Aorta (tissue), 5 donors: Measurements from ENCODE around the gene CLEC11A. TPM values are rescaled to one million over a fixed set of nuclear protein-coding genes. Genes with fewer than 3 reads are reported as not detected.
"Not testable (repeated sequence)": the region's sequence is repeated elsewhere in the genome, so short reads cannot be mapped to it uniquely, and the experiment has no call there.

ENCODE experiments used
- ATAC-seq: fragments of 200-7000 bp; cut with Tn5 transposase; one replicate; pipeline ENCODE4 v1.9.1; 2022; ENCODE audit warnings: moderate library complexity; ENCODE audit not compliant: low FRiP score
- DNase-seq, 2 donors: peaks; one replicate each; pipeline ENCODE4 v3.0.0-alpha.2; 2020
- H3K27ac ChIP-seq, 2 donors: one replicate each; pipeline ENCODE4 v1.5.1; 2013; ENCODE audit warnings: low read length in 2 of 2, mild to moderate bottlenecking in 2 of 2, moderate library complexity in 2 of 2, control low read depth in 1 of 2, inconsistent platforms in 1 of 2, low read depth in 1 of 2
- H3K27me3 ChIP-seq, 2 donors: one replicate each; pipeline ENCODE4 v1.6.1; 2013; ENCODE audit warnings: control low read depth in 1 of 2, low read length in 1 of 2, mild to moderate bottlenecking in 1 of 2, moderate library complexity in 1 of 2; ENCODE audit not compliant: insufficient read depth in 2 of 2, control insufficient read depth in 1 of 2
- H3K36me3 ChIP-seq, 2 donors: one replicate each; pipeline ENCODE4 v1.6.1; 2013; ENCODE audit warnings: control low read depth in 1 of 2, low read length in 1 of 2, mild to moderate bottlenecking in 1 of 2; ENCODE audit not compliant: insufficient read depth in 2 of 2, control insufficient read depth in 1 of 2
- H3K4me1 ChIP-seq, 2 donors: one replicate each; pipeline ENCODE4 v1.6.1; 2013; ENCODE audit warnings: low read length in 2 of 2, control low read depth in 1 of 2, mild to moderate bottlenecking in 1 of 2, moderate library complexity in 1 of 2; ENCODE audit not compliant: insufficient read depth in 2 of 2, control insufficient read depth in 1 of 2
- H3K4me3 ChIP-seq, 2 donors: one replicate each; pipeline ENCODE4 v1.5.1; 2013; ENCODE audit warnings: low read length in 2 of 2, control low read depth in 1 of 2, mild to moderate bottlenecking in 1 of 2
- H3K9me3 ChIP-seq: one replicate; pipeline ENCODE4 v1.6.1; 2013; ENCODE audit warnings: mild to moderate bottlenecking, low read length; ENCODE audit not compliant: control insufficient read depth
- WGBS, 2 donors: extraction: QIAGEN DNeasy Blood & Tissue Kit; methylation state at CpG; one replicate each; pipeline ENCODE4 v1.1.7; 2013; 5-methylcytosine and 5-hydroxymethylcytosine counted together
- intact Hi-C, 2 donors: fragments of 100-400 bp; cut with DNase I; formaldehyde crosslinking; loops; one replicate each; pipeline versions ENCODE4 v1.14.2 to v1.15.0; 2022
- polyA plus RNA-seq, 2 donors: library from polyadenylated mRNA; stranded (reverse); fragments of 200-250 nt; gene quantifications; one replicate each; pipeline ENCODE4 v1.2.3, GENCODE V29; 2013
- total RNA-seq, 2 donors: library from RNA; stranded (reverse); fragmentation: NEBNext Ultra II Directional; extraction: Animal tissue kit (Norgen Biotek cat#: 25700); gene quantifications; one replicate each; pipeline ENCODE4 v1.2.1, GENCODE V29; 2021
- donor health status: healthy with polysubstance abuse.
- donor health status: Bipolar disorder and iron deficiency.
- donor health status: DM: no; HTN: no; CAD: no.
- donor health status: DM: no; HTN: no; CAD: no.
- donor health status: DM: yes; HTN: yes; CAD: no.

Gene CLEC11A
- total and polyA plus RNA-seq, 4 donors = 2.0 to 28.7 (median 13.0) TPM

DNA sequence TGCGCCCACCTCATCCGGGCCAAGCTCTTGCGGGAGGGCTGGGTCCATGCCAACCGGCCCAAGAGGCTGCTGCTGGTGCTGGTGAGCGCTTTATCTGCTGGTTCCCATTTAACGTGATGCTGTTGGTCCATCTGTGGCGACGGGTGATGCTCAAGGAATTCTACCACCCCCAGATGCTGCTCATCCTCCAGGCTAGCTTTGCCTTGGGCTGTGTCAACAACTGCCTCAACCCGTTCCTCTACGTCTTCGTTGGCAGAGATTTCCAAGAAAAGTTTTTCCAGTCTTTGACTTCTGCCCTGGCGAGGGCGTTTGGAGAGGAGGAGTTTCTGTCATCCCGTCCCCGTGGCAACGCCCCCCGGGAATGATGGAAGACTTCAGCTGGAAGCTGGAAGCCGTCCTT, 35.9 kb downstream of the CLEC11A start:
- H3K4me3 ChIP-seq, H3K9me3 ChIP-seq, H3K27ac ChIP-seq, ATAC-seq, DNase-seq, H3K36me3 ChIP-seq, H3K27me3 ChIP-seq, H3K4me1 ChIP-seq, intact Hi-C loops: not testable (repeated sequence)
- 61 to 78% methylated on average over 11 to 18 of the region's 18 CpGs for WGBS, 2 donors

- no peaks in the 10 kb centered on the region for H3K36me3 ChIP-seq
- DNase-seq = no peak
- no peaks in the 10 kb centered on the region for H3K27me3 ChIP-seq
- H3K4me1 ChIP-seq = no peaks in the 10 kb centered on the region
- WGBS, 2 donors = 70 to 74% methylated on average over 4 of the region's 4 CpGs
- H3K27ac ChIP-seq = no peak overlapping the region
- intact Hi-C loops = loop anchor here in 1 of 2 donors (2.0 kb wide), 1 partner anchor 59 kb away; no protein-coding TSS in a partner anchor
- no peak for ATAC-seq
- no peaks in the 10 kb centered on the region for H3K9me3 ChIP-seq
- no peak overlapping the region for H3K4me3 ChIP-seq
These were observed 36.7 kb downstream of the CLEC11A start for GRCh38 chr19:50759886-50760285.

DNA sequence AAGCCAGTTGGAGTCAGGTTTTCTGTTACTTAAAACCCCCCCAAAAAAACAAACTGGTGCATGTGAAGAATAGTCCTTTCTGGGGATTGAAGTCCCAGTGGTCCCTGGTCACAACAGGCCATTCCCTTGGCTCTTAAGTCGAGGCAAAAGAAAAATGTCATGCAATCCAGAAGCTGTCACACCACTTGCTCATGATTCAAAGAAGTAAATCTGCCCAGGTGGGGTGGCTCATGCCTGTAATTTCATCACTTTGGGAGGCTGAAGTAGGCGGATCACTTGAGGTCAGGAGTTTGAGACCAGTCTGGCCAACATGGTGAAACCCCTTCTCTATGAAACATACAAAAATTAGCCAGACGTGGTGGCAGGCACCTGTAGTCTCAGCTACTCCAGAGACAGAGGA, 38.3 kb downstream of the CLEC11A start:
- H3K27me3 ChIP-seq, H3K9me3 ChIP-seq, H3K36me3 ChIP-seq, ATAC-seq, H3K4me3 ChIP-seq, H3K4me1 ChIP-seq, H3K27ac ChIP-seq, DNase-seq: not testable (repeated sequence)
- intact Hi-C loops = loop anchor here in 1 of 2 donors (2.0 kb wide), 1 partner anchor 57 kb away; no protein-coding TSS in a partner anchor
- WGBS, 2 donors = 54 to 60% methylated on average over 3 of the region's 3 CpGs

DNA sequence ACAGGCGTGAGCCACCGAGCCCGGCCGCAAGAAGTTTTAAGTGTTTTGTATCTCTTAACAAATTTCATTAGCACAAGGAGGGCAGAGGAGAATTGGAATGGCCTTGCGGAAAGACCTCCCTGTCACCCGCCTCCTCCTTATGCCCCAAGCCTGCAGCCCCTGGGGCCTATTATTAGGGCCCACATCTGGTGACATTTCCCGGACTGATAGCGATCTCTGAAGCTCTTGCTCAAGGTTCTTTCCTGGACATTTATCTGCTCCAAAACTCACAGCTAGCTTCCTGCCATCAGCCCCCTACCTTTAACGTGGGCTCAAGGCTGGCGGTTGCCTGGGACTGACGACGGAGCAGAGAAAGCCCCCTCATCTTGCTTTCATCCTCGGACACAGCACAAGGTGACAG, 40.4 kb downstream of the CLEC11A start:
- H3K27me3 ChIP-seq, H3K9me3 ChIP-seq, ATAC-seq, DNase-seq, intact Hi-C loops, H3K36me3 ChIP-seq, H3K4me3 ChIP-seq, H3K4me1 ChIP-seq, H3K27ac ChIP-seq: not testable (repeated sequence)
- WGBS, 2 donors = 68 to 73% methylated on average over 11 to 12 of the region's 13 CpGs

- ATAC-seq (no peak), DNase-seq (no peak)
- intact Hi-C loops = no loop called here
- H3K4me3 ChIP-seq = no peak overlapping the region
- H3K4me1 ChIP-seq = no peaks in the 10 kb centered on the region
- no peak overlapping the region for H3K27ac ChIP-seq
- no peaks in the 10 kb centered on the region for H3K27me3 ChIP-seq
- no peaks in the 10 kb centered on the region for H3K9me3 ChIP-seq
- H3K36me3 ChIP-seq = no peaks in the 10 kb centered on the region
- WGBS, 2 donors = 53 to 67% methylated on average over 7 of the region's 7 CpGs
These were observed 41.2 kb downstream of the CLEC11A start for GRCh38 chr19:50764409-50764808.

- 73 to 76% methylated on average over 10 to 12 of the region's 12 CpGs for WGBS, 2 donors
- H3K27ac ChIP-seq, intact Hi-C loops: not testable (repeated sequence)
These were observed 43.6 kb downstream of the CLEC11A start for GRCh38 chr19:50766746-50767145.

DNA sequence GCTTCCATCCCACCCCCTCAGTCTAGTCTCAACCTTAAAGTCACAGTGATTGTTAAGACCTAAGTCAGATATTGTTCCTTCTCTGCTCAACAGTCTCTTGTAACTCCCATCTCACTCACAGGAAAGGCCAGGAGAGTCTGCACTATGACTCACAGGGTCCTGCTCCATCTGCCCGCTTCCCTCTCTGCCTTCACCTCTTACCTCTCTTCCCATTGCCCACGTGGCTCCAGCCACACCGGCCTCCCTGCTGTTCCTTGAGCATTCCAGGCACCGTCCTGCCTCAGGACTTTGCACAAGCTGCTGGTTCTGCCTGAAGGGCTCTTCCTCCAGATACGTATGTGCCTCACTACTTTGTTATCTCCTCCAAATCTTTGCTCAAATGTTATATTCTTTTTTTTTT, 44.1 kb downstream of the CLEC11A start:
- intact Hi-C loops, H3K27ac ChIP-seq, DNase-seq, H3K9me3 ChIP-seq, H3K36me3 ChIP-seq, H3K4me1 ChIP-seq, ATAC-seq, H3K27me3 ChIP-seq, H3K4me3 ChIP-seq: not testable (repeated sequence)
- 29 to 39% methylated on average over 5 of the region's 5 CpGs for WGBS, 2 donors

More at GRCh38 chr19:50766746-50767145, 43.6 kb downstream of the CLEC11A start:
- ATAC-seq, H3K4me1 ChIP-seq, H3K9me3 ChIP-seq, H3K27me3 ChIP-seq, H3K4me3 ChIP-seq, H3K36me3 ChIP-seq, DNase-seq: not testable (repeated sequence)

GRCh38 chr19:50768277-50768676, 45.1 kb downstream of the CLEC11A start:
- H3K27me3 ChIP-seq = no peaks in the 10 kb centered on the region
- no peak overlapping the region for H3K4me3 ChIP-seq
- H3K36me3 ChIP-seq = no peaks in the 10 kb centered on the region
- no peak overlapping the region for H3K27ac ChIP-seq
- H3K9me3 ChIP-seq = peaks cover 2% of the 10 kb centered on the region
- no peaks in the 10 kb centered on the region for H3K4me1 ChIP-seq
- no peak for ATAC-seq
- DNase-seq = no peak
- 67 to 72% methylated on average over 5 of the region's 5 CpGs for WGBS, 2 donors
- intact Hi-C loops = no loop called here

DNA sequence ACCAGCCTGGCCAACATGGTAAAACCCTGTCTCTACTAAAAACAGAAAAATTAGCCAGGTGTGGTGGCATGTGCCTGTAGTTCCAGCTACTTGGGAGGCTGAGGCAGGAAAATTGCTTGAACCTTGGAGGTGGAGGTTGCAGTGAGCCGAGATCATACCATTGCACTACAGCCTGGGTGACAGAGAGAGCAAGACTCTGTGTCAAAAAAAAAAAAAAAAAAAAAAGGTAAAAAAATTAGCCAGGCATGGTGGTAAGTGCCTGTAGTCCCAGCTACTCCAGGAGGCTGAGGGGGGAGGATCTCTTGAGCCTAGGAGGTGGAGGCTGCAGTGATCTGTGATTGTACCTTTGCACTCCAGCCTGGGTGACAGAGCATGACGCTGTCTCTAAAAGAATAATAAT, 47.0 kb downstream of the CLEC11A start, which contains the start of gene GPR32:
GPR32 (plus strand) TSS at position 301 of the 400 bp plus-strand sequence. CDS start 137 bp downstream, outside the sequence.
- H3K4me1 ChIP-seq, intact Hi-C loops, H3K9me3 ChIP-seq, H3K4me3 ChIP-seq, H3K36me3 ChIP-seq, H3K27ac ChIP-seq, DNase-seq, H3K27me3 ChIP-seq, ATAC-seq: not testable (repeated sequence)
- 69 to 80% methylated on average over 2 of the region's 2 CpGs for WGBS, 2 donors
